Activated CD8-positive, alpha-beta memory T cell treated with anti-CD3 and anti-CD28 coated beads, Interleukin-2, amount 10 ng/mL, durations not matched to agents 7 days and 5 days (primary cell): Measurements from ENCODE around the gene C12orf75. TPM values are rescaled to one million over a fixed set of nuclear protein-coding genes. Genes with fewer than 3 reads are reported as not detected.
"Not testable (repeated sequence)": the region's sequence is repeated elsewhere in the genome, so short reads cannot be mapped to it uniquely, and the experiment has no call there.

Experiments
- ATAC-seq: fragments of 150-1000 bp; cut with Tn5 transposase; one replicate; pipeline ENCODE4 v1.10.0; 2021; ENCODE audit warnings: moderate library complexity
- CTCF ChIA-PET: fragments of 350-600 bp; sonication (Branson Sonifier 250); formaldehyde crosslinking; loops from one replicate; lab custom pipeline; 2021; ENCODE audit warnings: antibody characterized with exemption; lab: Charles Lee
- DNase-seq: peaks from one replicate; pipeline ENCODE4 v3.0.0-alpha.2; 2020
- H3K27ac Mint-ChIP-seq: one replicate; pipeline ENCODE4 v1.8.0; 2021; ENCODE audit warnings: mild to moderate bottlenecking, mixed read lengths
- H3K27me3 Mint-ChIP-seq: one replicate; pipeline ENCODE4 v1.8.0; 2021; ENCODE audit warnings: mixed read lengths
- H3K36me3 Mint-ChIP-seq: one replicate; pipeline ENCODE4 v1.8.0; 2021; ENCODE audit warnings: mild to moderate bottlenecking, mixed read lengths
- H3K4me1 Mint-ChIP-seq: one replicate; pipeline ENCODE4 v1.8.0; 2021; ENCODE audit warnings: mixed read lengths
- H3K4me3 Mint-ChIP-seq: one replicate; pipeline ENCODE4 v1.8.0; 2021; ENCODE audit warnings: mild to moderate bottlenecking, moderate library complexity, mixed read lengths
- H3K9me3 Mint-ChIP-seq: one replicate; pipeline ENCODE4 v1.8.0; 2022; ENCODE audit warnings: low read depth, mixed read lengths
- total RNA-seq, 2 experiments: library from RNA; stranded (reverse); gene quantifications; one replicate each; pipeline ENCODE4 v1.2.3, GENCODE V29; 2021

C12orf75 gene
- total RNA-seq, 2 experiments from 2014 or later, result 277 to 318 TPM

DNA sequence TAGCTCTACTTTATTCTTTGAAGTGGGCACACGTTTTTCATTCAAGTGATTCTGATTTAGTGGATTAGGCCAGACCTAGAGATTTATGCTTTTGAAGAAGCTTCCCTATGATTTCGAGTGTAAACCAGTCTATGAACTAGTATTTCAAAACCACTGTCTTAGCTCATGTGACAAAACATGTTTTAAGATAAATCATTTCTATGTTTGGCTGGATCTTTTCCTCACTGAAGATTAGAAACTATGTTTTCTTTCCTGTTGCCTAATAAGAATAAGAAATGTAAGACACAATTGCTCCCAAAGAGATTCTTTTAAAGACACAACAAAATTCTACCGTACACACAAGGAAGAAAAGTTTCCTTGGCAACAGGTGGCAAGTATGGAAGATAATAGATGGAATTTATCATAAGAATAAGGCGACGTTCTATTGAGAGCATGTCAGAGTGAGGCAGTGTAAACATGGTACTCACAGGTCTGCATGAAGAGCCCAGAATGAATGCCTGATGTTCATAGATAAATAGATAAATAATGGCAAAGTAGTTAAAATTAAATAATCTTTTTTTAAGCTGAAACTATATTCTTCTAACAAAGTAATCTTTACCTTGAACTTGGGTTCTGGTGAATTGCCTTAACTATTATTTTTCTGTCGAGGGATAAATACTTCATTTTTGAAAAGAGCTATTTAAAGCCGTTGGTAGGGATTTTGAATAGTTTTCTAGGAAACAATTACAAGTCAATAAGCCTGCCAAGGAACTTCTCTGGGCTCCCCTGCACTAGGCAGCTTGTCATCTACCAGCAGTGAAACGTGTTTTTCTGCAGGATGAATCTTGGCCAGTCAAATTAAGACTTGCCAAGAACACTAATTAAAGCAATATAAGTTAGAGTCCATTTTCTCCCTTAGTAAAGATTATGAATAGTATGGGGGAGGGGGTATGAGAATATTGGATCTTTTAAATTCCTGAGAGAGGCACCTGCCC is 34.1 kb upstream of the C12orf75 start:
- no peak overlapping the region for H3K27ac Mint-ChIP-seq
- peaks cover 18% of the 10 kb centered on the region for H3K9me3 Mint-ChIP-seq
- no peaks in the 10 kb centered on the region for H3K4me1 Mint-ChIP-seq
- H3K36me3 Mint-ChIP-seq, result peaks cover 29% of the 10 kb centered on the region
- H3K27me3 Mint-ChIP-seq, result peaks cover 2% of the 10 kb centered on the region
- CTCF ChIA-PET, result no interaction called here
- no peak for ATAC-seq
- no peak overlapping the region for H3K4me3 Mint-ChIP-seq
- no peak for DNase-seq

DNA sequence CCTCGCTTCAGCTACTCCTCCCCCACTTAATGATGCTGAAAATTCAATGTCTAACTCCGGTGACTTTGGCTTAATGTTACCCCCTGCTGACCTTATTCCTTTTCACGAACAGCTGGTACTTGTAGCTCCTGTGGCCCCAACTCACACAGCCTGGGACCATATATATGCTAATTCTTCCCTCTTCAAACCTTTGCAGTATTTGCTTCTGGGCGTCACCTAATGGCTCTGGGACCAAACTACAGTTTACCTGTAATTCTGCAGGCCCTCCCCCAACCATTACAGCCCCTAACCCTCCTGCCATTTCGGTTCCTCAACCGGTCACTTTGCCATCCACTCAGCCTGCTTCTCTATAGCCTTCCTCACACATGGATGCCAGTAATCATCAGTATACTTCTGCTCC is 29.6 kb upstream of the C12orf75 start:
- Mint-ChIP-seq H3K36me3 (peaks cover 52% of the 10 kb centered on the region), H3K27ac (no peak overlapping the region), H3K27me3 (no peaks in the 10 kb centered on the region), H3K4me3 (no peak overlapping the region), H3K4me1 (no peaks in the 10 kb centered on the region), H3K9me3 (peaks cover 20% of the 10 kb centered on the region)
- CTCF ChIA-PET, result no interaction called here
- DNase-seq, result no peak
- no peak for ATAC-seq

GRCh38 chr12:105301696-105302095 is 28.8 kb upstream of the C12orf75 start:
- DNase-seq (no peak), ATAC-seq (no peak)
- peaks cover 20% of the 10 kb centered on the region for H3K9me3 Mint-ChIP-seq
- H3K4me3 Mint-ChIP-seq, result no peak overlapping the region
- CTCF ChIA-PET, result interaction anchor here (0.6 kb wide), 1 partner anchor 991 kb away, joined by 3 read pairs; no protein-coding TSS in a partner anchor
- no peak overlapping the region for H3K27ac Mint-ChIP-seq
- no peaks in the 10 kb centered on the region for H3K4me1 Mint-ChIP-seq
- H3K27me3 Mint-ChIP-seq, result no peaks in the 10 kb centered on the region
- H3K36me3 Mint-ChIP-seq, result peaks cover 55% of the 10 kb centered on the region

DNA sequence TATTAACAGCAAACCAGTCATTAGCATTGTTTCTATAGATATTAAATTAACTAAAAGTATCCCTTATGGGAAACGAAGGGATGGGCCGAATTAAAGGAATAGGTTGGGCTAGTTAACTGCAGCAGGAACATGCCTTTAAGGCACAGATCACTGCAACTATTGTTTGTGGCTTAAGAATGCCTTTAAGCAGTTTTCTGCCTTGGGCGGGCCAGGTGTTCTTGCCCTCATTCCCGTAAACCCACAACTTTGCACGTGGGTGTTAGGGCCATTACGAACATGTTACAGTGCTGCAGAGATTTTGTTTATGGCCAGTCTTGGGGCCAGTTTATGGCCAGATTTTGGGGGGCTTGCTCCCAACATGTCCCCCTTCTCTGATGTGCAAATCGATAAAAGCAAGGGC is 27.5 kb upstream of the C12orf75 start:
- CTCF ChIA-PET, H3K27ac Mint-ChIP-seq, H3K4me3 Mint-ChIP-seq, ATAC-seq, H3K4me1 Mint-ChIP-seq, H3K27me3 Mint-ChIP-seq, DNase-seq: not testable (repeated sequence)
- Mint-ChIP-seq H3K9me3 (peaks cover 15% of the 10 kb centered on the region), H3K36me3 (peaks cover 61% of the 10 kb centered on the region)

DNA sequence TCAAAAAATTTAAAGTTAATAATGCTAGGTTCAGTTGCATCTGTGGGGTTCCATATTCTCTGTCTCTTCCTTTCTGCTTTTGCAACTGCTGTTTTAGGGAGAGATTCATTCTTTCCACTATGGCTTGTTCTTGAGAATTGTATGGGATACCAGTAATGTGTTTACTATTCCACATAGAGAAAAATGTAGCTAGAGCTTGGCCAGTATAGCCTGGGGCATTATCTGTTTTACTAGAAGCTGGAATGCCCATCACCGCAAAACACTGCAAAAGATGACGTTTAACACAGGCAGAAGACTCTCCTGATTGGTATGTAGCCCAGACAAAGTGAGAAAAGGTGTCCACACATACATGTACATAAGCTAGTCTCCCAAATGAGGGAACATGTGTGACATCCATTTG is 25.9 kb upstream of the C12orf75 start:
- H3K9me3 Mint-ChIP-seq, H3K27ac Mint-ChIP-seq, H3K4me3 Mint-ChIP-seq, H3K27me3 Mint-ChIP-seq, H3K4me1 Mint-ChIP-seq, ATAC-seq, DNase-seq: not testable (repeated sequence)
- H3K36me3 Mint-ChIP-seq, result peaks cover 67% of the 10 kb centered on the region
- CTCF ChIA-PET, result interaction anchor here (1.7 kb wide), 1 partner anchor 20 kb away, joined by 4 read pairs; no protein-coding TSS in a partner anchor

GRCh38 chr12:105307601-105308314 is 22.7 kb upstream of the C12orf75 start:
- DNase-seq, H3K27ac Mint-ChIP-seq, H3K27me3 Mint-ChIP-seq, H3K4me3 Mint-ChIP-seq, H3K9me3 Mint-ChIP-seq, ATAC-seq, H3K4me1 Mint-ChIP-seq: not testable (repeated sequence)
- peaks cover 72% of the 10 kb centered on the region for H3K36me3 Mint-ChIP-seq
- CTCF ChIA-PET, result interaction anchor here (2.0 to 2.1 kb wide), 2 partner anchors 13 to 22 kb away, joined by 4 to 5 read pairs; no protein-coding TSS in a partner anchor

- not testable (repeated sequence) for H3K4me3 Mint-ChIP-seq, H3K27ac Mint-ChIP-seq, ATAC-seq, H3K27me3 Mint-ChIP-seq, DNase-seq, H3K4me1 Mint-ChIP-seq, H3K9me3 Mint-ChIP-seq
- CTCF ChIA-PET, result interaction anchor here (2.0 to 2.1 kb wide), 2 partner anchors 12 to 21 kb away, joined by 4 to 5 read pairs; no protein-coding TSS in a partner anchor
- peaks cover 72% of the 10 kb centered on the region for H3K36me3 Mint-ChIP-seq
These were observed 21.7 kb upstream of the C12orf75 start for GRCh38 chr12:105308839-105309238.

- H3K9me3 Mint-ChIP-seq, H3K27me3 Mint-ChIP-seq, H3K4me1 Mint-ChIP-seq, H3K4me3 Mint-ChIP-seq, H3K27ac Mint-ChIP-seq, ATAC-seq, DNase-seq: not testable (repeated sequence)
- H3K36me3 Mint-ChIP-seq, result peaks cover 72% of the 10 kb centered on the region
- CTCF ChIA-PET, result interaction anchor here (2.1 kb wide), 1 partner anchor 11 kb away, joined by 5 read pairs; no protein-coding TSS in a partner anchor
These were observed 21.1 kb upstream of the C12orf75 start for GRCh38 chr12:105309384-105309783.

DNA sequence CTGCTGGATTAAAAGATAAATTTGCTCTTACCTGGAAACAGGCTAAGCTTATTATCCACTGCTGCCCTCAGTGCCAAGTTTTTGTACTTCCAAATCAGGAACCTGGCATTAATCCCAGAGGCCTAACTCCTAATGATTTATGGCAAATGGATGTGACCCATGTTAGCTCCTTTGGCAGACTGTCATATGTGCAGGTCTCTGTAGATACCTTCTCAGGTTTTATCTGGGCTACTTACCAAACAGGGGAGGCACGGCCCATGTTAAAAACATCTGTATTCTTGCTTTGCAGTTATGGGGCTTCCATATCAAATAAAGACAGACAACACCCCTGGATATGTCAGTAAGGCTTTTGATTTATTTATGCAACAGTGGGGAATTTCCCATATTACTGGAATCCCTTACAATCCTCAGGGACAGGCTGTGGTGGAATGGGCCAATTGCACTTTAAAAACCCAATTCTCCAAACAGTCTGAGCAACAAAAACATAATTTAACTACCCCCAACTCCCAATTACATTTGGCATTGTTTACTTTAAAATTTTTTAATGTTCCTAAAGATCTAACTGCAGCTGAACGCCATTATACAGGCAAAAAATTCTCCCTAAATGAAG is 19.9 kb upstream of the C12orf75 start:
- H3K4me1 Mint-ChIP-seq, ATAC-seq, H3K27me3 Mint-ChIP-seq, DNase-seq, H3K4me3 Mint-ChIP-seq, H3K9me3 Mint-ChIP-seq, H3K27ac Mint-ChIP-seq, CTCF ChIA-PET: not testable (repeated sequence)
- H3K36me3 Mint-ChIP-seq, result peaks cover 77% of the 10 kb centered on the region

GRCh38 chr12:105311936-105312335 is 18.6 kb upstream of the C12orf75 start:
- DNase-seq, CTCF ChIA-PET, H3K27ac Mint-ChIP-seq, H3K9me3 Mint-ChIP-seq, H3K27me3 Mint-ChIP-seq, H3K4me3 Mint-ChIP-seq, ATAC-seq: not testable (repeated sequence)
- Mint-ChIP-seq H3K36me3 (peaks cover 84% of the 10 kb centered on the region), H3K4me1 (peaks cover 11% of the 10 kb centered on the region)

DNA sequence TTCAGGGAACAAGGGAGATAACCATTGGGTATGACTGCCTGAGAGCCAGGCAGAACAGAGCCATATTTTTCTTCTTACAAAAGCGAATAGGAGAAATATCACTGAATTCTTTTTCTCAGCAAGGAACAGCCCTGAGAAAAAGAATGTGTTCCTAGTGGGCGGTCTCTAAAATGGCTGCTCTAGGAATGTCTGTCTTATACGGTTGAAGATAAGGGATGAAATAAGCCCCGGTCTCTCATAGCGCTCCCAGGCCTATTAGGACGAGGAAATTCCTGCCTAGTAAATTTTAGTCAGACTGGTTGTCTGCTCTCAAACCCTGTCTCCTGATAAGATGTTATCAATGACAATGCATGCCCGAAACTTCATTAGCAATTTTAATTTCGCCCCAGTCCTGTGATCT is 16.7 kb upstream of the C12orf75 start:
- CTCF ChIA-PET, result not testable (repeated sequence)

GRCh38 chr12:105315130-105315529 is 15.4 kb upstream of the C12orf75 start:
- CTCF ChIA-PET, result no interaction called here
- H3K36me3 Mint-ChIP-seq, result peaks cover 70% of the 10 kb centered on the region
- H3K27me3 Mint-ChIP-seq, result no peaks in the 10 kb centered on the region
- ATAC-seq, result no peak
- H3K4me1 Mint-ChIP-seq, result peaks cover 23% of the 10 kb centered on the region
- H3K9me3 Mint-ChIP-seq, result peaks cover 7% of the 10 kb centered on the region
- H3K4me3 Mint-ChIP-seq, result no peak overlapping the region
- no peak overlapping the region for H3K27ac Mint-ChIP-seq
- no peak for DNase-seq

More for the DNA sequence above, 16.7 kb upstream of the C12orf75 start:
- not testable (repeated sequence) for H3K9me3 Mint-ChIP-seq, ATAC-seq, H3K4me3 Mint-ChIP-seq, H3K27me3 Mint-ChIP-seq, H3K27ac Mint-ChIP-seq, DNase-seq
- Mint-ChIP-seq H3K4me1 (peaks cover 13% of the 10 kb centered on the region), H3K36me3 (peaks cover 79% of the 10 kb centered on the region)

DNA sequence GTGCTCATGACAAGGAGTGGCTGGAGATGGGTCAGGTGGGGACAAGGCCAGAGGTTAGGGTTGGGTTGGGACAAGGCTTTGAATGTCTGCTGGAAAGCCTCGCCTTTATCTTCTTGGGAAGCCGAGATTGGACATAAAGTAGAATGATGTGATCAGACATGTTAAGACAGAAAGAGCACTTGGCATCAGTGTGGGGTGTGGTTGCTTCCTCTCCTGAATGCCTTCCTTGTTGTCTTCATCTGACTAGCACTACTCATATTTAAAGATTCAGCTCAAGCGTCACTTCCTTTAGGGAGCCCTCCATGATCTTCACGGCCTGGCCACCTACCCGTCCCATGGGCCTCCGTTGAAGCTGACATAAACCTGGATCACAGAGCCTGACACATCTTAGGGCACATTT is 14.8 kb upstream of the C12orf75 start:
- Mint-ChIP-seq H3K27ac (no peak overlapping the region), H3K36me3 (peaks cover 65% of the 10 kb centered on the region), H3K27me3 (no peaks in the 10 kb centered on the region), H3K9me3 (peaks cover 7% of the 10 kb centered on the region), H3K4me3 (no peak overlapping the region), H3K4me1 (peaks cover 23% of the 10 kb centered on the region)
- ATAC-seq (no peak), DNase-seq (no peak)
- CTCF ChIA-PET, result no interaction called here
